OCI-LY3 (cell line): Measurements from ENCODE around the gene STK32B.

Source experiments
- H2AFZ ChIP-seq: fragments of 200-600, 300-600 bp; shearing (Covaris generic); 2 replicates; pipeline ENCODE4 v1.6.0; 2014; ENCODE audit warnings: antibody characterized with exemption, low read depth, low read length
- H3K27ac ChIP-seq: fragments of 200-600, 300-600 bp; sonication (generic); 2 replicates; pipeline ENCODE4 v1.5.1; 2014; ENCODE audit warnings: mild to moderate bottlenecking, low read length, moderate library complexity, mixed read lengths
- H3K27me3 ChIP-seq: fragments of 200-600, 300-600 bp; sonication (generic); 2 replicates; pipeline ENCODE4 v1.6.1; 2014; ENCODE audit warnings: low read depth, low read length, mixed read lengths
- H3K36me3 ChIP-seq: fragments of 200-600, 300-600 bp; sonication (generic); replicated peaks from 2 replicates; pipeline ENCODE3; 2014; ENCODE audit warnings: low read depth, low read length, mixed read lengths
- H3K4me1 ChIP-seq: fragments of 300-600, 200-600 bp; sonication (generic); 2 replicates; pipeline ENCODE4 v1.6.1; 2014; ENCODE audit warnings: low read length, mixed read lengths
- H3K4me2 ChIP-seq: fragments of 200-600, 300-600 bp; sonication (generic); 2 replicates; pipeline ENCODE4 v1.6.1; 2014; ENCODE audit warnings: low read length, mixed read lengths
- H3K4me3 ChIP-seq: fragments of 300-600, 200-600 bp; sonication (generic); 2 replicates; pipeline ENCODE4 v1.5.1; 2014; ENCODE audit warnings: antibody characterized with exemption, mild to moderate bottlenecking, low read length, moderate library complexity
- H3K79me2 ChIP-seq: fragments of 300-600, 200-600 bp; shearing (Covaris generic); 2 replicates; pipeline ENCODE4 v1.6.1; 2014; ENCODE audit warnings: mild to moderate bottlenecking, low read length, mixed read lengths
- H3K9ac ChIP-seq: fragments of 300-600, 200-600 bp; shearing (Covaris generic); 2 replicates; pipeline ENCODE4 v1.6.0; 2014; ENCODE audit warnings: mild to moderate bottlenecking, low read length, moderate library complexity
- H3K9me3 ChIP-seq: fragments of 200-600, 300-600 bp; shearing (Covaris generic); 2 replicates; pipeline ENCODE4 v1.6.1; 2014; ENCODE audit warnings: low read length, mixed read lengths; ENCODE audit not compliant: insufficient read depth
- H4K20me1 ChIP-seq: fragments of 200-600, 300-600 bp; sonication (generic); 2 replicates; pipeline ENCODE4 v1.6.1; 2016; ENCODE audit warnings: low read length, mixed read lengths; ENCODE audit not compliant: insufficient read depth
- EZH2phosphoT487 ChIP-seq: fragments of 200-600 bp; shearing (Covaris generic); IDR thresholded peaks from 2 replicates; pipeline ENCODE4 v1.6.1; 2018; ENCODE audit warnings: antibody characterized with exemption, mixed run types, low read depth
- TF ChIP-seq, protein P1 (sequence below): fragments of 200-600, 300-600 bp; sonication (generic); IDR thresholded peaks from 2 replicates; pipeline ENCODE4 v1.5.1; 2014; ENCODE audit warnings: antibody characterized with exemption, low read length, low read depth

Gene STK32B

DNA sequence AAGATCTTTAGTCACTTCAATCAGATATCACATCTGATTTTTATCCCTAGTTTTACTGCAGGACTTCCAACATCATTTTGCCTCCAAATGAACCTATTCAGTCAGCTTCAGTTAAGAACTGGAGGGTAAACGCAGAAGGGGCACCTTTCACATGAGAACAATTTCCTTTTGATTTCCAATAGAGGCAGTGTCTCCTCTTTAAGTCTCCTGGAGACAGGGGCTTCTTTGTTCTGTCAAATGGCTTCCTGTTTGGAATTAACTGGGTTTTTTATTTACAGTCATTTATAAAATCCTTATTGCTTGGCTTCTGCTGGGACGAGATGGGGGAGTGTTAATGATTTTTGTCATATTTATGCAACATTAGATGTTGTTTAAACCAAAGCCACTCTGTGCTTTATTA, 164.0 kb downstream of the STK32B start:
- Histone ChIP-seq H3K27me3 (peaks cover 6% of the 10 kb centered on the region; the same call in 1 of the 2 replicates), H3K36me3 (no peaks in the 10 kb centered on the region), H2AFZ (no peak overlapping the region), H3K4me2 (no peak overlapping the region), H3K9me3 (no peaks in the 10 kb centered on the region), H3K4me3 (no peak overlapping the region), H3K4me1 (no peaks in the 10 kb centered on the region), H4K20me1 (no peaks in the 10 kb centered on the region), H3K9ac (no peak overlapping the region), H3K79me2 (no peaks in the 10 kb centered on the region), H3K27ac (no peak overlapping the region)
- no peak for TF ChIP-seq EZH2phosphoT487
- TF ChIP-seq, protein P1, sequence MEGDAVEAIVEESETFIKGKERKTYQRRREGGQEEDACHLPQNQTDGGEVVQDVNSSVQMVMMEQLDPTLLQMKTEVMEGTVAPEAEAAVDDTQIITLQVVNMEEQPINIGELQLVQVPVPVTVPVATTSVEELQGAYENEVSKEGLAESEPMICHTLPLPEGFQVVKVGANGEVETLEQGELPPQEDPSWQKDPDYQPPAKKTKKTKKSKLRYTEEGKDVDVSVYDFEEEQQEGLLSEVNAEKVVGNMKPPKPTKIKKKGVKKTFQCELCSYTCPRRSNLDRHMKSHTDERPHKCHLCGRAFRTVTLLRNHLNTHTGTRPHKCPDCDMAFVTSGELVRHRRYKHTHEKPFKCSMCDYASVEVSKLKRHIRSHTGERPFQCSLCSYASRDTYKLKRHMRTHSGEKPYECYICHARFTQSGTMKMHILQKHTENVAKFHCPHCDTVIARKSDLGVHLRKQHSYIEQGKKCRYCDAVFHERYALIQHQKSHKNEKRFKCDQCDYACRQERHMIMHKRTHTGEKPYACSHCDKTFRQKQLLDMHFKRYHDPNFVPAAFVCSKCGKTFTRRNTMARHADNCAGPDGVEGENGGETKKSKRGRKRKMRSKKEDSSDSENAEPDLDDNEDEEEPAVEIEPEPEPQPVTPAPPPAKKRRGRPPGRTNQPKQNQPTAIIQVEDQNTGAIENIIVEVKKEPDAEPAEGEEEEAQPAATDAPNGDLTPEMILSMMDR, result no peak

- Histone ChIP-seq H3K4me2 (no peak overlapping the region), H3K27me3 (peaks cover 3% of the 10 kb centered on the region; the same call in 1 of the 2 replicates), H2AFZ (no peak overlapping the region), H3K4me1 (no peaks in the 10 kb centered on the region), H3K9me3 (peaks cover 6% of the 10 kb centered on the region; the same call in 1 of the 2 replicates), H4K20me1 (no peaks in the 10 kb centered on the region), H3K36me3 (no peaks in the 10 kb centered on the region), H3K9ac (no peak overlapping the region), H3K4me3 (no peak overlapping the region), H3K79me2 (no peaks in the 10 kb centered on the region), H3K27ac (no peak overlapping the region)
- TF ChIP-seq EZH2phosphoT487, result no peak
- TF ChIP-seq, protein P1, result no peak
These were observed 166.1 kb downstream of the STK32B start for GRCh38 chr4:5217421-5217820.

- Histone ChIP-seq H3K4me2 (no peak overlapping the region), H3K4me1 (no peaks in the 10 kb centered on the region), H3K36me3 (no peaks in the 10 kb centered on the region), H3K9ac (no peak overlapping the region), H3K27ac (no peak overlapping the region), H4K20me1 (no peaks in the 10 kb centered on the region), H3K27me3 (no peaks in the 10 kb centered on the region; the same call in 1 of the 2 replicates), H3K79me2 (no peaks in the 10 kb centered on the region), H3K9me3 (peaks cover 6% of the 10 kb centered on the region; the same call in 1 of the 2 replicates), H2AFZ (no peak overlapping the region), H3K4me3 (no peak overlapping the region)
- TF ChIP-seq EZH2phosphoT487, result no peak
- TF ChIP-seq, protein P1, result no peak
These were observed 167.2 kb downstream of the STK32B start for GRCh38 chr4:5218376-5219069.

DNA sequence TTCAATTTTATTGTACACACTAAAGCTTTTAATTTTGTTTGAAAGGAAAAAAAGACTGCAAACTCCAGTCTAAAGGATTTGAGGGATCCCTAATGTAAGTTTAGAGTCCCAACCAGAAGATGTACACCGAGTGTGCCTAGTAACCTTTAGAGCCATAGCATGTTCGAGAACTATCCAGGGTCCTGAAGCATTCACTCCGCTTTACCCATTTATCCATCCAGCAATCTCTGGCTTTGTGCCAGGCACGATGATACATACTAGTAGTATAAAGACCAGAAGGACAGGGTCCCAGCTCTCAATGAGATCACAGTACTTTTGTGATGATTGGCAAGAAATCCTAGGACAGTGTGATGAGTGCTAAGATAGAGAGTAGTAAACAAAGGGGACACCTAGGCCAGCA, 168.7 kb downstream of the STK32B start:
- no peaks in the 10 kb centered on the region for H3K79me2 ChIP-seq
- H4K20me1 ChIP-seq, result no peaks in the 10 kb centered on the region
- H3K9me3 ChIP-seq, result peaks cover 6% of the 10 kb centered on the region; the same call in 1 of the 2 replicates
- H3K27me3 ChIP-seq, result no peaks in the 10 kb centered on the region; the same call in 1 of the 2 replicates
- no peaks in the 10 kb centered on the region for H3K4me1 ChIP-seq
- TF ChIP-seq EZH2phosphoT487, result no peak
- TF ChIP-seq, protein P1, result no peak
- no peak overlapping the region for H2AFZ ChIP-seq
- no peak overlapping the region for H3K9ac ChIP-seq
- no peaks in the 10 kb centered on the region for H3K36me3 ChIP-seq
- H3K4me3 ChIP-seq, result no peak overlapping the region
- H3K4me2 ChIP-seq, result no peak overlapping the region
- H3K27ac ChIP-seq, result no peak overlapping the region
